HUDEP-2 (cell line): ENCODE data around the gene RNF213.
"Not testable (repeated sequence)": the region's sequence is repeated elsewhere in the genome, so short reads cannot be mapped to it uniquely, and the experiment has no call there.

ENCODE experiments used
- DNase-seq, 76 experiments: peaks; one replicate each; lab custom pipeline; 2025; ENCODE audit not compliant: unreplicated experiment in 76 of 76; lab: John Stamatoyannopoulos, UW

RNF213 gene

GRCh38 chr17:80382956-80383355 lies 122.3 kb downstream of the RNF213 start:
- no peak for DNase-seq

GRCh38 chr17:80384078-80384960 lies 123.7 kb downstream of the RNF213 start:
- no peak for DNase-seq

- DNase-seq, result no peak
Measured at GRCh38 chr17:80385046-80385445, 124.4 kb downstream of the RNF213 start.

- no peak for DNase-seq
Measured at GRCh38 chr17:80386341-80386740, 125.7 kb downstream of the RNF213 start.

- DNase-seq, result no peak
Measured at GRCh38 chr17:80387071-80387470, 126.4 kb downstream of the RNF213 start.

GRCh38 chr17:80388175-80388574 lies 127.5 kb downstream of the RNF213 start:
- no peak for DNase-seq

GRCh38 chr17:80388601-80389000 lies 127.9 kb downstream of the RNF213 start:
- no peak for DNase-seq

- DNase-seq, result no peak
Measured at GRCh38 chr17:80389011-80389995, 128.7 kb downstream of the RNF213 start.

GRCh38 chr17:80393241-80393890 lies 132.7 kb downstream of the RNF213 start:
- DNase-seq, result no peak

GRCh38 chr17:80393961-80394360 lies 133.3 kb downstream of the RNF213 start:
- no peak for DNase-seq

- DNase-seq, result no peak
Measured at GRCh38 chr17:80394629-80395216, 134.1 kb downstream of the RNF213 start.

GRCh38 chr17:80395402-80396151 lies 134.9 kb downstream of the RNF213 start:
- DNase-seq, result no peak

GRCh38 chr17:80396157-80397033 lies 135.7 kb downstream of the RNF213 start:
- DNase-seq, result no peak

- no peak for DNase-seq
Measured at GRCh38 chr17:80397034-80397387, 136.4 kb downstream of the RNF213 start.

- no peak for DNase-seq
Measured at GRCh38 chr17:80397686-80398085, 137.0 kb downstream of the RNF213 start.

- not testable (repeated sequence) for DNase-seq
Measured at GRCh38 chr17:80401086-80401485, 140.4 kb downstream of the RNF213 start.

GRCh38 chr17:80402102-80402501 lies 141.4 kb downstream of the RNF213 start:
- DNase-seq, result not testable (repeated sequence)

- no peak for DNase-seq
Measured at GRCh38 chr17:80402959-80403358, 142.3 kb downstream of the RNF213 start.

GRCh38 chr17:80406146-80406545 lies 145.5 kb downstream of the RNF213 start:
- DNase-seq, result no peak
